SU-DHL-6 (cell line): ENCODE measurements around the gene FARS2.

Experiments
- H2AFZ ChIP-seq: fragments of 200-600 bp; sonication (generic); 2 replicates; pipeline ENCODE4 v1.6.1; 2014; ENCODE audit warnings: low read depth, mild to moderate bottlenecking, moderate library complexity, mixed read lengths, antibody characterized with exemption, low read length; ENCODE audit not compliant: severe bottlenecking
- H3F3A ChIP-seq: fragments of 200-600 bp; shearing (Covaris generic); 2 replicates; pipeline ENCODE4 v1.6.0; 2016; ENCODE audit warnings: antibody characterized with exemption, mild to moderate bottlenecking; ENCODE audit not compliant: insufficient read depth
- H3K27ac ChIP-seq: fragments of 200-600 bp; sonication (generic); 2 replicates; pipeline ENCODE4 v1.5.1; 2016; ENCODE audit warnings: low read depth, mild to moderate bottlenecking, low read length, moderate library complexity, mixed read lengths
- H3K27me3 ChIP-seq: fragments of 200-600 bp; sonication (generic), shearing (Covaris generic); 2 replicates; pipeline ENCODE4 v1.6.0; 2014; ENCODE audit warnings: mild to moderate bottlenecking, low read length
- H3K36me3 ChIP-seq: fragments of 200-600 bp; sonication (generic); 2 replicates; pipeline ENCODE4 v1.6.1; 2014; ENCODE audit warnings: mild to moderate bottlenecking, low read length, mixed read lengths
- H3K4me2 ChIP-seq: fragments of 300-600, 200-600 bp; shearing (Covaris generic), sonication (generic); 2 replicates; pipeline ENCODE4 v1.6.0; 2014; ENCODE audit warnings: low read length, low read depth, mild to moderate bottlenecking; ENCODE audit not compliant: poor library complexity, severe bottlenecking
- H3K4me3 ChIP-seq: fragments of 200-600 bp; sonication (generic); 2 replicates; pipeline ENCODE4 v1.5.1; 2014; ENCODE audit warnings: antibody characterized with exemption, low read length, mild to moderate bottlenecking, mixed read lengths; ENCODE audit not compliant: insufficient read depth, poor library complexity, severe bottlenecking
- H3K79me2 ChIP-seq: fragments of 200-600 bp; sonication (generic); 2 replicates; pipeline ENCODE4 v1.6.1; 2014; ENCODE audit warnings: mild to moderate bottlenecking, low read length, moderate library complexity; ENCODE audit not compliant: insufficient read depth
- H3K9ac ChIP-seq: fragments of 200-600 bp; sonication (generic); 2 replicates; pipeline ENCODE4 v1.7.0; 2014; ENCODE audit warnings: mild to moderate bottlenecking, low read length
- H3K9me2 ChIP-seq: fragments of 200-600 bp; sonication (generic); replicated peaks from 2 replicates; pipeline ENCODE4 v1.6.1; 2014; ENCODE audit warnings: low read length; ENCODE audit not compliant: insufficient read depth
- H3K9me3 ChIP-seq: fragments of 200-600 bp; sonication (generic); 2 replicates; pipeline ENCODE4 v1.6.1; 2014; ENCODE audit warnings: low read length, mixed read lengths; ENCODE audit not compliant: insufficient read depth
- H4K20me1 ChIP-seq: fragments of 200-600 bp; sonication (generic); 2 replicates; pipeline ENCODE4 v1.6.1; 2014; ENCODE audit warnings: low read depth, mild to moderate bottlenecking, antibody characterized with exemption, low read length, moderate library complexity, mixed read lengths
- CTCF ChIP-seq: fragments of 200-600 bp; sonication (generic); IDR thresholded peaks from one replicate; pipeline ENCODE4 v1.5.1; 2017; ENCODE audit warnings: antibody characterized with exemption, mild to moderate bottlenecking, low read length, moderate library complexity; ENCODE audit not compliant: insufficient read depth, poor library complexity, severe bottlenecking
- EZH2phosphoT487 ChIP-seq: fragments of 200-600 bp; sonication (generic), shearing (Covaris generic); conservative IDR thresholded peaks from 2 replicates; pipeline ENCODE4 v1.6.1; 2018; ENCODE audit warnings: mild to moderate bottlenecking, antibody characterized with exemption, low read length, moderate library complexity, mixed read lengths

FARS2 gene

GRCh38 chr6:5249451-5250122, 11.7 kb upstream of the FARS2 start:
- no peak overlapping the region for H3K27ac ChIP-seq
- H3K79me2 ChIP-seq: peaks cover 74% of the 10 kb centered on the region
- H3K27me3 ChIP-seq: no peaks in the 10 kb centered on the region
- peaks cover 6% of the 10 kb centered on the region; the same call in 1 of the 2 replicates for H3K36me3 ChIP-seq
- H3F3A ChIP-seq: no peaks in the 10 kb centered on the region
- H3K9ac ChIP-seq: no peak overlapping the region
- H4K20me1 ChIP-seq: peaks cover 12% of the 10 kb centered on the region
- H3K9me3 ChIP-seq: no peaks in the 10 kb centered on the region
- TF ChIP-seq EZH2phosphoT487 (no peak), CTCF (no peak)
- no peak overlapping the region for H3K4me2 ChIP-seq
- H2AFZ ChIP-seq: no peak overlapping the region
- H3K4me3 ChIP-seq: no peak overlapping the region
- no peaks in the 10 kb centered on the region for H3K9me2 ChIP-seq

- Histone ChIP-seq H3K27ac (no peak overlapping the region), H3K4me3 (no peak overlapping the region), H3K79me2 (peaks cover 75% of the 10 kb centered on the region), H3K36me3 (peaks cover 6% of the 10 kb centered on the region; the same call in 1 of the 2 replicates), H3F3A (no peaks in the 10 kb centered on the region), H3K27me3 (no peaks in the 10 kb centered on the region), H3K9me2 (no peaks in the 10 kb centered on the region), H3K9ac (no peak overlapping the region), H4K20me1 (peaks cover 12% of the 10 kb centered on the region), H2AFZ (no peak overlapping the region), H3K4me2 (no peak overlapping the region), H3K9me3 (no peaks in the 10 kb centered on the region)
- TF ChIP-seq CTCF: no peak
- no peak for TF ChIP-seq EZH2phosphoT487
Measured at GRCh38 chr6:5250451-5250850, 10.9 kb upstream of the FARS2 start.

- Histone ChIP-seq H3K27ac (no peak overlapping the region), H3K4me2 (no peak overlapping the region), H3K27me3 (no peaks in the 10 kb centered on the region), H3K9me2 (no peaks in the 10 kb centered on the region), H3K9ac (no peak overlapping the region), H3K4me3 (no peak overlapping the region), H3K36me3 (peaks cover 6% of the 10 kb centered on the region; the same call in 1 of the 2 replicates), H3K79me2 (peaks cover 71% of the 10 kb centered on the region), H2AFZ (no peak overlapping the region), H3K9me3 (no peaks in the 10 kb centered on the region), H3F3A (no peaks in the 10 kb centered on the region), H4K20me1 (peaks cover 12% of the 10 kb centered on the region)
- TF ChIP-seq EZH2phosphoT487: no peak
- no peak for TF ChIP-seq CTCF
Measured at GRCh38 chr6:5250911-5251310, 10.4 kb upstream of the FARS2 start.
